ENCODE results near the gene PDLIM7.

PDLIM7 gene

GRCh38 chr5:177472460-177473442 is 24.7 kb downstream of the PDLIM7 start:
- no peak for DNase-seq (ENCODE audit: low read depth)

- no peak for DNase-seq (ENCODE audit: low read depth)
These were observed 25.6 kb downstream of the PDLIM7 start for GRCh38 chr5:177471610-177472356.

- DNase-seq (ENCODE audit: low read depth), result no peak
These were observed 26.5 kb downstream of the PDLIM7 start for GRCh38 chr5:177470759-177471536.

GRCh38 chr5:177469750-177470525 is 27.5 kb downstream of the PDLIM7 start:
- DNase-seq (ENCODE audit: low read depth), result no peak

- DNase-seq (ENCODE audit: low read depth), result no peak
These were observed 28.4 kb downstream of the PDLIM7 start for GRCh38 chr5:177468685-177469628.

- DNase-seq (ENCODE audit: low read depth), result no peak
These were observed 29.1 kb downstream of the PDLIM7 start for GRCh38 chr5:177468329-177468684.

GRCh38 chr5:177467436-177467835 is 30.0 kb downstream of the PDLIM7 start:
- no peak for DNase-seq (ENCODE audit: low read depth)

GRCh38 chr5:177466861-177467260 is 30.5 kb downstream of the PDLIM7 start:
- no peak for DNase-seq (ENCODE audit: low read depth)

- no peak for DNase-seq (ENCODE audit: low read depth)
These were observed 32.4 kb downstream of the PDLIM7 start for GRCh38 chr5:177465044-177465443.

- DNase-seq (ENCODE audit: low read depth), result no peak
These were observed 35.3 kb downstream of the PDLIM7 start for GRCh38 chr5:177462021-177462670.

GRCh38 chr5:177459819-177460628 is 37.4 kb downstream of the PDLIM7 start:
- DNase-seq (ENCODE audit: low read depth), result no peak

- DNase-seq (ENCODE audit: low read depth), result no peak
These were observed 38.0 kb downstream of the PDLIM7 start for GRCh38 chr5:177459357-177459756.

- DNase-seq (ENCODE audit: low read depth), result no peak
These were observed 38.5 kb downstream of the PDLIM7 start for GRCh38 chr5:177458912-177459350.

- no peak for DNase-seq (ENCODE audit: low read depth)
These were observed 39.3 kb downstream of the PDLIM7 start for GRCh38 chr5:177457852-177458681.

- peak; percentile 98 for DNase-seq (ENCODE audit: low read depth)
These were observed 40.2 kb downstream of the PDLIM7 start for GRCh38 chr5:177456976-177457851.

GRCh38 chr5:177456591-177456964 is 40.8 kb downstream of the PDLIM7 start:
- no peak for DNase-seq (ENCODE audit: low read depth)

Measured in fibroblast of the conjunctiva (primary cell).